ENCODE measurements around the gene PTMS.

- TF ChIP-seq NRF1 (conservative IDR thresholded peaks at IDR 0.05; ENCODE audit: low read depth, low read length): no peak
- TF ChIP-seq ZSCAN29 (IDR thresholded peaks at IDR 0.05): no peak
- no peak for TF ChIP-seq TCF12 (IDR thresholded peaks at IDR 0.05; ENCODE audit: low read depth, low read length)
- TF ChIP-seq HDAC2 (IDR thresholded peaks at IDR 0.05): no peak
Observed at GRCh38 chr12:6768990-6769389, 2.8 kb downstream of the PTMS start.
